Measurements from ENCODE around the gene DIAPH2. TPM values are rescaled to one million over a fixed set of nuclear protein-coding genes. Genes with fewer than 3 reads are reported as not detected.

DIAPH2 gene
- total and polyA plus RNA-seq, 4 donors, result 7.2 to 57.6 (median 15.5) TPM

GRCh38 chrX:97452283-97452682, 767.6 kb downstream of the DIAPH2 start:
- H3K9ac ChIP-seq (ENCODE audit: insufficient read depth in 1 of 2, low read length in 2 of 2), result no peak overlapping the region
- DNase-seq, result no peak
- TF ChIP-seq, protein P1, sequence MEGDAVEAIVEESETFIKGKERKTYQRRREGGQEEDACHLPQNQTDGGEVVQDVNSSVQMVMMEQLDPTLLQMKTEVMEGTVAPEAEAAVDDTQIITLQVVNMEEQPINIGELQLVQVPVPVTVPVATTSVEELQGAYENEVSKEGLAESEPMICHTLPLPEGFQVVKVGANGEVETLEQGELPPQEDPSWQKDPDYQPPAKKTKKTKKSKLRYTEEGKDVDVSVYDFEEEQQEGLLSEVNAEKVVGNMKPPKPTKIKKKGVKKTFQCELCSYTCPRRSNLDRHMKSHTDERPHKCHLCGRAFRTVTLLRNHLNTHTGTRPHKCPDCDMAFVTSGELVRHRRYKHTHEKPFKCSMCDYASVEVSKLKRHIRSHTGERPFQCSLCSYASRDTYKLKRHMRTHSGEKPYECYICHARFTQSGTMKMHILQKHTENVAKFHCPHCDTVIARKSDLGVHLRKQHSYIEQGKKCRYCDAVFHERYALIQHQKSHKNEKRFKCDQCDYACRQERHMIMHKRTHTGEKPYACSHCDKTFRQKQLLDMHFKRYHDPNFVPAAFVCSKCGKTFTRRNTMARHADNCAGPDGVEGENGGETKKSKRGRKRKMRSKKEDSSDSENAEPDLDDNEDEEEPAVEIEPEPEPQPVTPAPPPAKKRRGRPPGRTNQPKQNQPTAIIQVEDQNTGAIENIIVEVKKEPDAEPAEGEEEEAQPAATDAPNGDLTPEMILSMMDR (IDR thresholded peaks at IDR 0.05; ENCODE audit: control extremely low read depth, extremely low read depth), result no peak

GRCh38 chrX:97461763-97462162, 777.1 kb downstream of the DIAPH2 start:
- Histone ChIP-seq H3K36me3 (ENCODE audit: control insufficient read depth in 4 of 4, insufficient read depth in 4 of 4, low read length in 4 of 4) (no peaks in the 10 kb centered on the region), H3K27me3 (ENCODE audit: control insufficient read depth in 3 of 3, insufficient read depth in 3 of 3, low read length in 2 of 3) (peaks cover 0 to 2% (median 2%) of the 10 kb centered on the region in 3 donors), H3K4me3 (no peak overlapping the region), H3K27ac (ENCODE audit: low read depth in 1 of 2, low read length in 1 of 2) (no peak overlapping the region), H3K9me3 (ENCODE audit: control insufficient read depth in 4 of 4, insufficient read depth in 3 of 4, low read length in 3 of 4) (no peaks in the 10 kb centered on the region), H3K4me1 (ENCODE audit: control insufficient read depth in 5 of 5, insufficient read depth in 5 of 5, low read length in 5 of 5) (no peaks in the 10 kb centered on the region), H3K9ac (ENCODE audit: insufficient read depth in 1 of 2, low read length in 2 of 2) (no peak overlapping the region)
- ATAC-seq (ENCODE audit: insufficient read depth, low FRiP score) (no peak), DNase-seq (no peak)
- TF ChIP-seq, protein P1 (IDR thresholded peaks at IDR 0.05; ENCODE audit: control extremely low read depth, extremely low read depth), result no peak
- 90 to 95% methylated on average over 1 of the region's 1 CpG for WGBS, 2 donors

More at GRCh38 chrX:97452283-97452682, 767.6 kb downstream of the DIAPH2 start:
- Histone ChIP-seq H3K4me3 (no peak overlapping the region), H3K36me3 (ENCODE audit: control insufficient read depth in 4 of 4, insufficient read depth in 4 of 4, low read length in 4 of 4) (no peaks in the 10 kb centered on the region), H3K4me1 (ENCODE audit: control insufficient read depth in 5 of 5, insufficient read depth in 5 of 5, low read length in 5 of 5) (no peaks in the 10 kb centered on the region), H3K27ac (ENCODE audit: low read depth in 1 of 2, low read length in 1 of 2) (no peak overlapping the region), H3K27me3 (ENCODE audit: control insufficient read depth in 3 of 3, insufficient read depth in 3 of 3, low read length in 2 of 3) (peaks cover 0 to 10% (median 0%) of the 10 kb centered on the region in 3 donors), H3K9me3 (ENCODE audit: control insufficient read depth in 4 of 4, insufficient read depth in 3 of 4, low read length in 3 of 4) (no peaks in the 10 kb centered on the region)
- ATAC-seq (ENCODE audit: insufficient read depth, low FRiP score), result no peak

DNA sequence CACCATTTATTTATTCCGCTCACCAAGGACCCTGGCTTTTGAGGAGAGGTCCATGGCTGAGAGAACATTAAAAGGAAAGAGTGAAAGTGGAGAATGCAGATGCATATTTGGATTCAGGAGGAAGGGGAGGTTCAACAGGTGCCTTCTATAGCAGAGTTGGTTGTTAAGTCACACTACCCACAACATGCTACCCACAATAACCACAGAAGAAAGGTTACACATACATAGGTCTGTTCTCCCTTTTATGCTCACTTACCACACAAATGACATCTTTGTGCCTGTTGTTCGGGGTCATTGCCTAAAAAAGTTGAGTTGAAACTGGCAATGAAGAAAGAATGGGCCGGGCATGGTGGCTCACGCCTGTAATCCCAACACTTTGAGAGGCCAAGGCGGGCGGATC, 786.4 kb downstream of the DIAPH2 start:
- 82 to 92% methylated on average over 4 to 6 of the region's 6 CpGs for WGBS, 2 donors
- no peak overlapping the region for H3K27ac ChIP-seq (ENCODE audit: low read depth in 1 of 2, low read length in 1 of 2)
- H3K27me3 ChIP-seq (ENCODE audit: control insufficient read depth in 3 of 3, insufficient read depth in 3 of 3, low read length in 2 of 3), result peaks cover 0 to 25% (median 0%) of the 10 kb centered on the region in 3 donors
- TF ChIP-seq, protein P1 (IDR thresholded peaks at IDR 0.05; ENCODE audit: control extremely low read depth, extremely low read depth), result no peak
- no peaks in the 10 kb centered on the region for H3K36me3 ChIP-seq (ENCODE audit: control insufficient read depth in 4 of 4, insufficient read depth in 4 of 4, low read length in 4 of 4)
- H3K9me3 ChIP-seq (ENCODE audit: control insufficient read depth in 4 of 4, insufficient read depth in 3 of 4, low read length in 3 of 4), result no peaks in the 10 kb centered on the region
- DNase-seq (no peak), ATAC-seq (ENCODE audit: insufficient read depth, low FRiP score) (no peak)
- H3K9ac ChIP-seq (ENCODE audit: insufficient read depth in 1 of 2, low read length in 2 of 2), result no peak overlapping the region
- H3K4me3 ChIP-seq, result no peak overlapping the region
- H3K4me1 ChIP-seq (ENCODE audit: control insufficient read depth in 5 of 5, insufficient read depth in 5 of 5, low read length in 5 of 5), result no peaks in the 10 kb centered on the region

DNA sequence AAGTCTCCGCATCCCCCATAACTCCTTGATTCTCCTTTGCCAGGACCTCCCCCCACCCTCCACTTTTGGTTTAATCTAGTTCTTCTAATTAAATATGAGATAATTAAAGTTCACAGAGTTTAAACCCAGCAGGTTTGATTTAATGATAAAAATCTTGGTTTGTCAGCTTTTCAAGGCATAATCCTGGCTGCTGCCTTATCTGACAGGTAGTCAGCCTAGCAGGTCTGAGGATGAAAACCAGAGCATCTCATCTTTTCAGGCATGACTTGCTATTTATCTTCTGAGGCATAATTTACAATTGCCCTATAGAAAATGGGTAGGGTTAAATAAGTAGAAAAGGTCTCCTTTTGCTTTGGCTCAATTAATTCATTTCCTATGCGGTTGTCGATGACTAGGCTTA, 790.3 kb downstream of the DIAPH2 start:
- Histone ChIP-seq H3K4me3 (no peak overlapping the region), H3K36me3 (ENCODE audit: control insufficient read depth in 4 of 4, insufficient read depth in 4 of 4, low read length in 4 of 4) (peaks cover 0 to under 1% (median 0%) of the 10 kb centered on the region in 4 donors), H3K27me3 (ENCODE audit: control insufficient read depth in 3 of 3, insufficient read depth in 3 of 3, low read length in 2 of 3) (peaks cover 0 to 21% (median 0%) of the 10 kb centered on the region in 3 donors), H3K4me1 (ENCODE audit: control insufficient read depth in 5 of 5, insufficient read depth in 5 of 5, low read length in 5 of 5) (no peaks in the 10 kb centered on the region), H3K9me3 (ENCODE audit: control insufficient read depth in 4 of 4, insufficient read depth in 3 of 4, low read length in 3 of 4) (no peaks in the 10 kb centered on the region), H3K9ac (ENCODE audit: insufficient read depth in 1 of 2, low read length in 2 of 2) (no peak overlapping the region), H3K27ac (ENCODE audit: low read depth in 1 of 2, low read length in 1 of 2) (no peak overlapping the region)
- WGBS, 2 donors, result 97 to 98% methylated on average over 3 of the region's 3 CpGs
- DNase-seq (no peak), ATAC-seq (ENCODE audit: insufficient read depth, low FRiP score) (no peak)
- TF ChIP-seq, protein P1 (IDR thresholded peaks at IDR 0.05; ENCODE audit: control extremely low read depth, extremely low read depth), result no peak
